PC-9 (cell line): Measurements from ENCODE around the gene GPR108. TPM values are rescaled to one million over a fixed set of nuclear protein-coding genes. Genes with fewer than 3 reads are reported as not detected.

ENCODE experiments used
- BruUV-seq: library from RNA; stranded (reverse); fragments of 400-500 nt; replicated peaks from 2 replicates; lab custom pipeline; 2021; lab: Mats Ljungman, UMichigan
- CTCF ChIA-PET: fragments of 300-600 bp; sonication (Branson Sonifier 250); formaldehyde crosslinking; loops from one replicate; lab custom pipeline; 2022; ENCODE audit warnings: antibody characterized with exemption; lab: Charles Lee
- POLR2A ChIA-PET: fragments of 300-600 bp; sonication (Branson Sonifier 250); formaldehyde crosslinking; loops from one replicate; lab custom pipeline; 2022; ENCODE audit warnings: antibody characterized with exemption; ENCODE audit not compliant: unreplicated experiment; lab: Charles Lee
- DNase-seq, 2 experiments: peaks; one replicate each; pipeline versions ENCODE4 v3.0.0 to v3.0.0-alpha.2; 2015 to 2022; ENCODE audit warnings: mixed read lengths in 1 of 2
- H2AFZ ChIP-seq: fragments of 200-600 bp; sonication (generic); 2 replicates; pipeline ENCODE4 v1.8.1; 2017; ENCODE audit warnings: antibody characterized with exemption
- H3F3A ChIP-seq: fragments of 200-600 bp; sonication (generic); 2 replicates; pipeline ENCODE4 v1.8.1; 2017; ENCODE audit warnings: antibody characterized with exemption, mild to moderate bottlenecking, low read depth; ENCODE audit not compliant: insufficient read depth
- H3K27ac ChIP-seq: fragments of 200-600 bp; sonication (generic); 2 replicates; pipeline ENCODE4 v1.6.1; 2016; ENCODE audit warnings: mixed run types
- H3K27me3 ChIP-seq: fragments of 200-600 bp; sonication (generic); 2 replicates; pipeline ENCODE4 v1.6.1; 2016; ENCODE audit warnings: low read depth, mixed run types; ENCODE audit not compliant: insufficient read depth
- H3K36me3 ChIP-seq: fragments of 200-600 bp; sonication (generic); 2 replicates; pipeline ENCODE4 v1.6.1; 2016; ENCODE audit warnings: low read depth, mixed run types
- H3K4me1 ChIP-seq: fragments of 200-600 bp; sonication (generic); replicated peaks from 2 replicates; pipeline ENCODE4 v1.6.1; 2016; ENCODE audit warnings: mixed run types; ENCODE audit not compliant: insufficient read depth
- H3K4me2 ChIP-seq: fragments of 200-600 bp; sonication (generic); 2 replicates; pipeline ENCODE4 v1.6.1; 2017; ENCODE audit warnings: mixed run types
- H3K4me3 ChIP-seq: fragments of 200-600 bp; sonication (generic); 2 replicates; pipeline ENCODE4 v1.6.1; 2016; ENCODE audit warnings: mixed run types
- H3K79me2 ChIP-seq: fragments of 200-600 bp; sonication (generic); 2 replicates; pipeline ENCODE4 v1.6.1; 2017; ENCODE audit warnings: low read depth, mixed run types
- H3K9me2 ChIP-seq: fragments of 200-600 bp; sonication (generic); 2 replicates; pipeline ENCODE4 v1.8.1; 2017; ENCODE audit warnings: mild to moderate bottlenecking; ENCODE audit not compliant: insufficient read depth
- H3K9me3 ChIP-seq: fragments of 200-600 bp; sonication (generic); 2 replicates; pipeline ENCODE4 v1.8.1; 2016; ENCODE audit warnings: low read depth; ENCODE audit not compliant: insufficient read depth
- H4K20me1 ChIP-seq: fragments of 200-600 bp; sonication (generic); 2 replicates; pipeline ENCODE4 v1.8.1; 2017; ENCODE audit not compliant: insufficient read depth
- CTCF ChIP-seq: fragments of 200-600 bp; sonication (generic); conservative IDR thresholded peaks from 2 replicates; pipeline ENCODE4 v1.6.1; 2017; ENCODE audit warnings: mixed run types, antibody characterized with exemption, mild to moderate bottlenecking, moderate library complexity
- EZH2 ChIP-seq: fragments of 200-600 bp; sonication (generic); IDR thresholded peaks from 2 replicates; pipeline ENCODE4 v1.8.0; 2017; ENCODE audit warnings: antibody characterized with exemption, low read depth
- intact Hi-C: fragments of 100-400 bp; cut with micrococcal nuclease; formaldehyde crosslinking; loops from one replicate; pipeline ENCODE4 v1.10.0; 2022; ENCODE audit not compliant: unreplicated experiment
- total RNA-seq: library from RNA; stranded (reverse); gene quantifications from 2 replicates; pipeline ENCODE4 v1.2.3, GENCODE V29; 2021

The GPR108 gene
- total RNA-seq, 1 experiment from 2014 or later = 66.8 TPM

DNA sequence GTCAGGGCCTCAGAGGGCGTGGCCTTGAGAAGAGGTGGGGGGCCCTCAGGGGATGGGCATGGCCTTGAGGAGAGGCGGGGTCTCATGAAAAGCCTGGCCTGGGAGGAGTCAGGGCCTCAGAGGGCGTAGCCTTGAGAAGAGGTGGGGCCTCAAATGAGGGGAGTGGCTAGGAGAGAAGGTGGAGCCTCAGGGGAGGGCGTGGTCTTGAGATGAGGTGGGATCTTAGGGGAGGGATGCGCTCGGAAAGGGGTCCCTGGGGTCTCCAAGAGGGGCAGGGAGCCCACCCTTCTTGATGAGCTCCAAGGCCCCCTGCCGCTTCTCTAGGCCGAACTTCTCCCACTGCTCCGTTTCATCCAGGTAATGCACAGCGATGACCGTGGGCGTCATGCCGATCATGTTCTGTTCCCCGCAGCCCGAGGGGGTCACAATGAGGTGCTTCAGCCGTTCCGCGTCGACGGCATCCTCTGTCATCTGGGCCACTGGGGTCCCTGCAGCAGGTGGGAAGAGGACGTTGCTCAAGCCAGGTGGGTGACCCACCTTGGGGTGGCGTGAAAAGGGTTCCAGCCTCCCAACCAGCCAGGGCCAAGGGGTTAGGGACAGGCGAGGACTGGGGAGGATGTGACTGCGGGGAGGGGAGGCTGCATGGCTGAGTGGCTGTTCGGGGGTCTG lies 43.1 kb downstream of the GPR108 start:
- no peaks in the 10 kb centered on the region for H3K9me2 ChIP-seq
- no peak overlapping the region for H2AFZ ChIP-seq
- TF ChIP-seq CTCF (no peak), EZH2 (no peak)
- no TSS peak for BruUV-seq
- H3K9me3 ChIP-seq = no peaks in the 10 kb centered on the region
- no peaks in the 10 kb centered on the region for H3K36me3 ChIP-seq
- H3K79me2 ChIP-seq = no peaks in the 10 kb centered on the region
- no peaks in the 10 kb centered on the region for H3K27me3 ChIP-seq
- ChIA-PET CTCF (no interaction called here), POLR2A (no interaction called here)
- no peaks in the 10 kb centered on the region for H4K20me1 ChIP-seq
- no peaks in the 10 kb centered on the region for H3K4me1 ChIP-seq
- no peak overlapping the region for H3K4me3 ChIP-seq
- H3K27ac ChIP-seq = no peak overlapping the region
- no peak for DNase-seq
- intact Hi-C loops = no loop called here
- H3K4me2 ChIP-seq = no peak overlapping the region
- no peaks in the 10 kb centered on the region; the same call in 1 of the 2 replicates for H3F3A ChIP-seq

GRCh38 chr19:6693681-6694080 lies 43.7 kb downstream of the GPR108 start:
- Histone ChIP-seq H3K4me3 (no peak overlapping the region), H3K36me3 (no peaks in the 10 kb centered on the region), H3K27ac (no peak overlapping the region), H4K20me1 (no peaks in the 10 kb centered on the region), H3K4me2 (no peak overlapping the region), H3F3A (no peaks in the 10 kb centered on the region; the same call in 1 of the 2 replicates), H2AFZ (no peak overlapping the region), H3K27me3 (no peaks in the 10 kb centered on the region), H3K4me1 (no peaks in the 10 kb centered on the region), H3K79me2 (no peaks in the 10 kb centered on the region), H3K9me2 (no peaks in the 10 kb centered on the region), H3K9me3 (no peaks in the 10 kb centered on the region)
- TF ChIP-seq EZH2 (no peak), CTCF (no peak)
- ChIA-PET CTCF (no interaction called here), POLR2A (no interaction called here)
- BruUV-seq = no TSS peak
- DNase-seq = no peak
- intact Hi-C loops = no loop called here

DNA sequence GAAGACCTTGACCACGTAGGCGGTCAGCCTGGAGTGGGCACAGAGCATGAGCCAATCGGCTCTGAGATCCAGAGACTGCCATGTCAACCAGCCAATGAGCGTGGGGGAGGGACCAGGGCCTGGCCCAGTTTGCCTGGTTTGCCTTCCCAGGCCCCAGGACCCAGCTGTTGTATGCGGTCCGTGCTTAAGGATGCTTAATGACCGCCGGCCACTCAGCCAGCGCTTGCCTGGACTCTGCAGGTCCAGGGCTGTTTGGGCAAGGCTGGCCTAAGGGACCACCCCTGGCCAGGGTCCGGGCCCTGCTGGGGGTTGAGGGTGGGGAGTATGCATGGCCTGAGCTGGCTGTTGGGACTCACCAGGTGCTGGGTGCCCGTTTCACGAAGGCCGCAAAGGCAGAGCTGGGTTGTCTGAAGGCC lies 44.3 kb downstream of the GPR108 start:
- no peak overlapping the region for H3K4me2 ChIP-seq
- no peaks in the 10 kb centered on the region for H3K9me3 ChIP-seq
- TF ChIP-seq EZH2 (no peak), CTCF (no peak)
- no peaks in the 10 kb centered on the region for H3K4me1 ChIP-seq
- no peaks in the 10 kb centered on the region; the same call in 1 of the 2 replicates for H3F3A ChIP-seq
- no peaks in the 10 kb centered on the region for H3K27me3 ChIP-seq
- ChIA-PET CTCF (no interaction called here), POLR2A (no interaction called here)
- BruUV-seq = no TSS peak
- H3K4me3 ChIP-seq = no peak overlapping the region
- intact Hi-C loops = no loop called here
- no peaks in the 10 kb centered on the region for H4K20me1 ChIP-seq
- no peaks in the 10 kb centered on the region for H3K9me2 ChIP-seq
- no peak overlapping the region for H2AFZ ChIP-seq
- H3K79me2 ChIP-seq = no peaks in the 10 kb centered on the region
- no peaks in the 10 kb centered on the region for H3K36me3 ChIP-seq
- H3K27ac ChIP-seq = no peak overlapping the region
- DNase-seq = no peak
